NCI-H82 (cell line): ENCODE measurements around the gene FAAH.
A peak's percentile ranks its signal among the peaks of the same experiment; 100 is the strongest.

ENCODE experiments used
- DNase-seq: peaks from one replicate; lab custom pipeline; 2025; lab: John Stamatoyannopoulos, UW

Gene FAAH

DNA sequence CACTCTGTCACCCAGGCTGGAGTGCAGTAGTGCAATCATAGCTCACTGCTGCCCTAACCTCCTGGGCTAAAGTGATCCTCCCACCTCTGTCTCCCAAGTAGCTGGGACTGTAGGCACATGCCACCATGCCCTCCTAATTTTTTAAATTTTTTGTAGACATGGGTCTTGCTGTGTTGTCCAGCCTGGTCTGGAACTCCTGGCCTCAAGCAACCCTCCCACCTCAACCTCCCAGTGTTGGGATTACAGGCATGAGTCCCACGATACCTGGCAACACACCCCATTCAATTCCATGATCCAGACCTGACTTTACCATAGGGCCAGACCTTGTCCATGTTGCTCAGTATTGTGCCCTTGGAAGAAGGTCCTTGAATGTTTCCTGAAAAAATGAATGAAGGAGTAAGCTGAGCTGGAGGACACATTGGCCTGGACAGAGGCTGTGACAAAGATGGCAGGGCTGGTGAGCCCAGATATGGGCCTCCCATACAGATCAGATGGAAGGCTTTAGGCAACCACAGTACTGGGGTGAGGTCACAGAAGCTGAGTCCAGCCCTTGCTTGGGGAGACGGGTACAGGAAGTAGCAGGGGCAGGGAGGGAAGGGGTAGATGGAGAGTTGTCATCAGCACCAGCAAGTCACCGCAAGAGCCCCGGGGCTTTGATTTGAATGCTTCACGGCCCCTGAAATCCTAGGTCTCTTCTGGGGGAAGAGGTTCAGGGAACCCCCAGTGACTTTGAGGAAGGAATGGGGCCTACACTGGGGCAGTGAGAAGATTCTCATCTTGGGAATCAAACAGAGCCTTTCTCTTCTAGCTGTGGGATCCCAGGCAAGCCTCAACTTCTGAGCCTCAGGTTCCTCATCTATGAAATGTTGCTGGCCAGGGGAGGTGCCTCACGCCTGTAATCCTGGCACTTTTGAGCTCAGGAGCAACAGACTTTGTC is 55.4 kb downstream of the FAAH start:
- no peak for DNase-seq

GRCh38 chr1:46450160-46450517 is 56.0 kb downstream of the FAAH start:
- DNase-seq: no peak

DNA sequence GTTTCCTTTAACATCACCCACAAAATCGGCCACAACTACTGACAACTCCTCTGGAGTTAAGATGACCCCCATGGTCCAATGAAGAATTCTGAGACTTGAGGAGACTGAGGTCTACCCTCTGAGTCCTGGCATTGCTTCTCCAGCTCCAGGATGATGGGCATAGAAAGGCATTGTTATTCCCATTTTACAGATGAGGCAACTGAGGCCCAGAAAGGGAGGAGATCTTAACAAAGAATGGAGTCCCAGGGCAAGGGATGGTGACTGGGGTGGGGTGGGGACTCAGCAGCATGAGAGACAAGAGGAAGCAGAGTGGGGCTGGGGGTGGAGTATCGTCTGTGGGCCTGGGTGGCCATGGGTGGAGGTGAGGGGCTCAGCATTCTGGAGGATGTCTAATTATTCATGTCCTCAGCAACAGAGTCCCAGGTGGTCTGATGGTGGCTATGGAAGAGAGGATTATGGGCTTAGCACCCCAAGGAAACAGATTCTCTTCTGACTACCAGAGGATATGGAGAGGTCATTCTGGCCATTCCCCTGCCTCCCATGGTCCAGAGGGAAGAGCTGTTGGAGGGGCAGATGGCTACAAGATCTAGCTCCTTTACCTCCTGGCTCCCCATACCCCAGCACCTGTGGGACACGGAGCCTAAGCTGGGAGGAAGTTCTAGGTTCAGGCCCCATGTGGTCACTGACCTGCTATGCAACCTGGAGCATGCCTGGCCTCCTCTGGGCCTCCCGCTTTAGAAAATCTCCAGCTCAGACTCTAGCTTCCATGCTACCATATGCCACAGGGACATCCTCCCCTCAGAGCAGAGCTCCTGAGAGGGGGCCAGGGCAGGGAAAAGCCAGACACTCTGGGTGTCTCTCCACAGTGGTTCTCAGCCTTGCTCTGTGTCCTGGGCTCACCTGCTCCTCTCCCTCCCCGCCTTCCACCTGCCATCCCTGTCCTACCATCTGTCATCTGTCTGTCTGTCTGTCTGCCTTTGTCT is 58.1 kb downstream of the FAAH start:
- DNase-seq: peak; percentile 89

DNA sequence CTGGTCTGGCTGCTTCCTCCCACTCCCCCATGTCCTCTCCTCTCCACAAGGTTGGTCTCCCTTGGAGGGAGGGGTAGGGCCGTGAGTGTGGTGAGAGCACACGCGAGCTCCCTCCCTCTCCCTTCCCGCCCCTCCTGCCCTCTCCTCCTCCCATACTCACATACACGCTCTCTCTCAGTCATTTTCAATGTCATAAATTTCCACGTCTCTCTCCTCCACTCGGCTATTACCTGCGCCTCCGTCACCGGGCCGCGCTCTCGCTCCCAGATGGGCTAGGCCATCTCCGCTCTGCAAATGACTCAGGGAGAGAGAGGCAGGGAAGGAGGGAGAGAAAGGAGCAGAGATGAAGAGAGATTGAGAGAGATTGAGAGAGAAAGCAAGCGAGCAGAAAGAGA is 58.8 kb downstream of the FAAH start:
- DNase-seq: no peak

DNA sequence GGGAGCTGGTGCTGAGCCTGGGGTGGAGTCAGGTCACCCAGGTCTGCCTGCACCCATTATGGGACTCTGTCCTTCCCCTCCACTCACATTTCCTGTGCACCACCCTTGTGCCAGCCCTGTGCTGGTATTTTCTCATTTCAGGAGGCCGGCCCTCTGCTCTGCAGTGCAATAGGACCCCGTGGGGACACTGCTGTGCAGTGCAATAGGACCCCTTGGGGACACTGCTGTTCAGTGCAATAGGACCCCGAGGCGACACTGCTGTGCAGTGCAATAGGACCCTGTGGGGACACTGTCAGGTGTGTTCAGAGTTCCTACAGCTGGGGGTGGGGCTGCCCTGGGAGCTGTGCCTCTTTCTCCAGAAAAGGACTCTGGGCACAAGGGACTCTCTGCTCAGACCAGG is 59.3 kb downstream of the FAAH start:
- DNase-seq: no peak

GRCh38 chr1:46455951-46456350 is 61.8 kb downstream of the FAAH start:
- no peak for DNase-seq

GRCh38 chr1:46456411-46456963 is 62.4 kb downstream of the FAAH start:
- DNase-seq: peak; percentile 39

GRCh38 chr1:46457178-46457577 is 63.1 kb downstream of the FAAH start:
- no peak for DNase-seq

GRCh38 chr1:46458190-46458589 is 64.1 kb downstream of the FAAH start:
- no peak for DNase-seq

GRCh38 chr1:46458846-46459245 is 64.7 kb downstream of the FAAH start:
- DNase-seq: peak; percentile 100

GRCh38 chr1:46459315-46459714 is 65.2 kb downstream of the FAAH start:
- no peak for DNase-seq

DNA sequence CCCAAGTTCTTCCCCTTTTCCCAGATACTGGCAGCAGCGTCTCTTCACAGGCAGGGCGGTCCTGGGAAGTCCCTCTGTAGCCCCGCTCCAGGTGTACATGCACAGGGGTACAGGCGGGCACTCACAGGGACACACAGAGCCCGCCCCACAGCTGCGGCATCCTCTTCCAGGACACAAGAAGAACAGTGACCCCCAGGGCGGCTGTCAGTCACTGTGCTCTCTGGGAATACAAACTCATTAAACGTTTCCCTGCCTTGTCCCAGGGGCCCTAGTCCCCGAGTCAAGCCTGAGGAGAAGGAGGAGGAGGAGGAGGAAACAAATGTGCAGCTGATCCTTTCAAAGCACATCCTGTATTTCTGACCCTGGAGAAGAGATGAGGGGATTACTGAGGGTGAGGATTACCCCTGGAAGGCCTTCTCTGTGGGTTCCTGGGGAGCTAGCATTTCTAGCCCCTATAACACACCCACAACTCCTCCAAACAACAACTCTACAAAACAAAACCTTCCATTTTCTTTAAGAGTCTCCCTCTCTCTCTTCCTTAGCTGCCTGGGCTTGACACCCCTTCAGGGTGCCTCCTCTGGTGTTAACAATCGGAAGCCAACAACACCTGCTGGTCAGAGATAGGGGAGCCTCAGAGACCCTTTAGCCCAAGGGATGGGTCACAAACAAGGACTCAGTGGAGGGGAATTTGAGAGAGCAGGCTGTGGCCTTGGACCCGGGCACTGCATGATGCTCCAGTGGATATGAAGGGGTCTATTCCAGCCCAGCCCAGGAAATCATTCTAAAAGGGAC is 67.1 kb downstream of the FAAH start:
- DNase-seq: peak; percentile 85

- peak; percentile 87 for DNase-seq
Observed at GRCh38 chr1:46461809-46462448, 67.8 kb downstream of the FAAH start.
